G401.6 (cell line): ENCODE results near the gene CDR2.
A peak's percentile ranks its signal among the peaks of the same experiment; 100 is the strongest.
"Not testable (repeated sequence)": the region's sequence is repeated elsewhere in the genome, so short reads cannot be mapped to it uniquely, and the experiment has no call there.

Experiments used
- FAIRE-seq: peaks from 2 replicates; lab custom pipeline; 2012; peaks lifted over from hg19 to GRCh38; lab: Jason Lieb, UNC

The CDR2 gene

DNA sequence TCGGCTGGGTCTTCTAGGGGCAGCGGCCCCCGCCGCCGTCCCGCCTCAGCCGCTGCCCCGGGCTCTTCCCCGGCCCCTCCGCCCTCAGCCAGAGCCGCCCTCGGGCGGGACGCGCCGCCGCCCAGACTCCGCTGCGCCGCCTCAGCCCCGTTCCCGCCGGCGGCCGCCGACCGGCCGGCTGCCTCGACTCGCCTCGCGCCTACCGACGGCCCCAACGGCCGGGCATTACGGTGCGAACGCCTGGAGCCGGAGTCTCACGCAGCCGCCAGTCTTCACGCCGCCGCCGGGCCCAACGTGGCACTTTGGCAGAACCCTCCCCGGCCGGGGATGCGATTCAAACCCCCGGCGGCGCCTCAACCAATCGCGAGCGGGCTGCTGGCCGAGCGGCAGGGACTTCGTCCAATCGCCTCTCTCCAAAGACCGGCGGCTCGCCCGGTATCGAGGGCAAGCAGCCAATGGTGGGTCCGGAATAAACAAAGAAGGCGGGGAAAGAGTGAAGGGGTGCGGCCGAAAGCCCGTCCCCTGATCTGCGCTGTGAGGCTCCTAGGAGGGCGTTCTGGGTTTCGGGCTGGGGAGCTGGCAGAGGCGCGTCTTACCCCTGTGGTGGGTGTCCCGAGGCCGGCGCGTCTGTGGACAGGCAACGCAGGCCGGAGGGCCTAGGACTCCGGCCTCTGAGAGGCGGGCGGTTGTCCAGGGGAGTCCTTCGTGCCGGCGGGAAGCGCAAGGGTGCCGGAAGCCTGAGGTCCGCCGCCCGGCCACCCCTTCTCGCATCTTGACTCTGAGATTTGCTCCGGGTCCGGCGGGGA, at the start of gene CDR2:
Gene CDR2 (minus strand): TSS at position 309 of the 806 bp plus-strand sequence. CDS start 310 bp downstream, outside the sequence.
- peak; percentile 95 for FAIRE-seq

DNA sequence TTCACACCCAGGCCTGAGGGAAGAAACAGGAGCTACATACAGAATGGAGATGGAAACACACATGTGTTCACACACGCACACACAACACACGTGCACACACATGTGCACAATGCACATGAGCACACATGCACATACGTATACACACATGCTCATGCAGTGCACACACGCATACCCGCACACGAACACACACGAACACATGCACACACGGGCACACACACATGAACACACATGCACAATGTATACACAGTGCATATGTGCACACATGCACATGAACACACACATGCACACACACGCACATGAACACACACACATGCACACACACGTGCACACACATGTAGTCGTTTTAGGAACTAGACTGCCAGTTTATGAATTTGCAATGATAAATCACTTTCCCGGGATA, 49.3 kb upstream of the CDR2 start:
- FAIRE-seq, result no peak

DNA sequence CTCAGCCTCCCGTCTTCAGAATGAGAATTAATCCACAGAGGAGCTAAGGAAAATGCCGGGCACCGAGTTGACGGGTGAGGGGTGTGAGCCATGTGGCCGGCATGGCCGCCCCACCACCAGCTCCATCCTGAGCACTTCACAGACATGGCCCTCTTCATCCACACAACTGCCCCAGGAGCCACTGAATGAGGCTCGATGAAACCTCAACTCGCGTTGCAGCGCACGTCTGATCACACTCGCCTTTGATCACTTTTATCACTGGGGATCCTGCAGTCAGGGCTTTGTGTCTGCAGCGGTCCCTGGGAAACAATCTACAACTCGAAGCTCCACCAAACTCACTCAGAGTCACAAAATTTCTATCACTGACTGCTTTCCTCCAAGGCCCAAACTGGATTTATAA, 46.7 kb upstream of the CDR2 start:
- FAIRE-seq, result no peak

DNA sequence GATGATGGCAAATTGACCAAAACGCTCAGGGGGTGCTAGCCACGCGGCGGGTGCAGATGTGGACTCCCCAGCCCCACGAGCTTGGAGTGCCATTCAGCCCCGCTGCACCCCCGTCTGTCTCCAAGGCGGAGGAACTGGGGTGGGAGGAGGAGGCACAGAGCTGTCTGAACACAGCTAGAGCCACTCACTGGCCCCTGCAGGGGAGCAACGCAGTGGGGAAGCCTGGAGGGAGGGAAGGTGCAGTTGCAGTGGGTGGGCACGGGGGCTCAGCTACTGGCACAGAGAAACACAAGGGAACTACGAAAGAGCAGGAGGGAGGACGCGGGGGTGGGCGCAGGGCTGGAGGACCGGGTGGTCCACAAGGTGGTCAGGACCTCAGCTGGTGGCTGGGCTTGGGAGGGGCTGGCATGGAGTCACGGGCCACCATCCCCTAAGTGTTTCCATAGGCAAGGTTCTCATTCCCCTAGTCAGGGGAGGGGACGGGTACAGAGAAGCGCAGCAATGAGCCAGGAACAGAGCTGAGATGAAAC, 46.3 kb upstream of the CDR2 start:
- FAIRE-seq, result no peak

DNA sequence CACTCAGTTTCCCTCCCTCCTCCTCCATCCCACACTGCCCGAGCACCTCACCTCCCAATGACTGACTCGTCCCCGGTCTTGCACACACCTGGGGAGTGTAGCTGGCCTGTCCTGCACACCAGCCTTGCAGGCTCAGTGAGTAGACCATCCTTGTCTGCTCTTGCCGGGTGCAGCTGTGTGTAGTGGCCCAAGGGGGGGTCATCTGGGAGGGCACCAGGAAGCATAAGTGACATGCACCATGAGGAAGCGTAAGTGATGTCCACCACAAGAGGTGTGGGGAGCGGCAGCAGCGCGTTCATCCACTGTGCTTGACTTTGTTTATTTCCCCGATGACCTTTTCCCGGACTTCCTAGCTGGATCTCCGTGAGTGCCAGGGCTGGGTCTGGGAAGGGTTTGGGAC, 45.5 kb upstream of the CDR2 start:
- FAIRE-seq, result no peak

DNA sequence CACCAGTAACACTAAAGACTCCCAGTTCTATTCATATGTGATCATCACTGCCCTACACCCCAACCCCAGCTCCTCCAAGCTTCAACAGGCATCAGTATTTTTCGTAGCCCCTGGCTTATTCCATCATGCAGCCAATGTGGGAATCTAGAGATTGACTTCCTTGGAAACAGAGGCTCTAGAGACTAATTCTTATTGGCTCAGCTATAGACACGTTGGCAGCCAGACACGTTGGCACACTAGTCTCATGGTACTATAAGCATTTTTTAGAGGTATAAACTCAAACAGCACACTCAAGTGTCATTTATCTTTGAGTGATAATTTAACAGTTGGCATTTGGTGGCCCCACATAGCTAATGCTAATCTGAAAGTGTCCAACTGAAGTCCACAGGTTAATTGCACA, 44.4 kb upstream of the CDR2 start:
- FAIRE-seq, result no peak

DNA sequence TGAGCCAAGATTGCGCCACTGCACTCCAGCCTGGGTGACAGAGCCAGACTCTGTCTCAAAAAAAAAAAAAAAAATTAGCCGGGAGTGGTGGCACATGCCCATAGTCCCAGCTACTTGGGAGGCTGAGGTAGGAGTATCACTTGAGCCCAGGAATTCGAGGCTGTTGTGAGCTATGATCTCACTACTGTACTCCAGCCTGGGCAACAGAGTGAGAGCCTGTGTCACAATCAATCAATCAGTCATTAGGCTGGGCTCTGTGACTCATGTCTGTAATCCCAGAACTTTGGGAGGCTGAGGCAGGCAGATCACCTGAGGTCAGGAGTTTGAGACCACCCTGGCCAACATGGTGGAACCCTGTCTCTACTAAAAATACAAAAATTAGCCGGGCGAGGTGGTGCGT, 43.4 kb upstream of the CDR2 start:
- not testable (repeated sequence) for FAIRE-seq

DNA sequence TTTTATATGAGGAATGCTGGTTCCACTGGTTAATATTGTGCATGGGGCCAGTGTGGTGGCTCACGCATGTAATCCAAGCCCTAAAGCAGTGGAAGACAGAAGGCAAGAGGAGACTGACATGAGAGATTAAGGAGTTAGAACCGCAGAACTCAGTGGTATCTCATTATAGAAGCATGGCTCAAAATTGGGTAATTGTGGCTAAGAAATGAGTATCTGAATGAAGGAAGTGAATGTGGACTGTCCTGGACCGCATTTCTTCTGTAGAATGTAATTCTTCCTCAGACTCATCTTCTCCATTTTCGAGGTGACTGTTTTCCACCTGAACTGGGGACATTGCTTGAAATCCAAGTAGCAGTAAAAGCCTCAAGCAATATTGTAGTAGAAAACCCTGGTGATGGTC, 42.6 kb upstream of the CDR2 start:
- no peak for FAIRE-seq

DNA sequence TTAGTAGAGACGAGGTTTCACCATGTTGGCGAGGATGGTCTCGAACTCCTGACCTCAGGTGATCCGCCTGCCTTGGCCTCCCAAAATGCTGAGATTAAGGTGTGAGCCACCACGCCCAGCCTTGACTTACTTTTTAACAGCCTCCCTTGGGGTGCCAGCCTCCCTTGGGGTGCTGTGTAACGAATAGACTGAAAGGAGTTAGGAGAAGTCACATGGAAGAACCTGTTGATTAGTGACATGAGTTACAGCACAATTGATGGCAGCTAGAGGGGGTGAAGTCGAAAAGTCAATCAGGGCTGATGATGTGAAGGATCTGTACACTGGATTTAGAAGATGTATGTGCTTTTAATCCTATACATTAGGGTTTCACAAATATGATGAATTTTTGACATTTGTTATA, 39.4 kb upstream of the CDR2 start:
- no peak for FAIRE-seq

DNA sequence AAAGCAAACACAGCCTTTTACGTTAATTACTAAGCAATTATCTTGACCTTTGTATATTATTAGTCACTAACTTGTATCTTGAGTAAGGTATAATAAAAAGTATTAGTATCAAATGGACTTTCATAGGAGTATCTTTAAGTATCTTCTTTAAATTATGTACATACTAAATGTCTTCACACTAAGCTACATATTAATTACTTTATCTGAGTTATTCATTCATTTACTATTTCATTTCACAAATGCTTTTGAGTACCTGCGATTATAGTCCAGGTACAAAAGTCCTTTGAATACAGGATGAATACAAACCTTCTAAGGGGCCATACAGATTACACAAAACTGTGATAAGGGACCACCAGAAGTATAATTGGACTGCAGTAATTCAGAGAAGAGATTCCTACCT, 33.1 kb upstream of the CDR2 start:
- FAIRE-seq, result no peak

DNA sequence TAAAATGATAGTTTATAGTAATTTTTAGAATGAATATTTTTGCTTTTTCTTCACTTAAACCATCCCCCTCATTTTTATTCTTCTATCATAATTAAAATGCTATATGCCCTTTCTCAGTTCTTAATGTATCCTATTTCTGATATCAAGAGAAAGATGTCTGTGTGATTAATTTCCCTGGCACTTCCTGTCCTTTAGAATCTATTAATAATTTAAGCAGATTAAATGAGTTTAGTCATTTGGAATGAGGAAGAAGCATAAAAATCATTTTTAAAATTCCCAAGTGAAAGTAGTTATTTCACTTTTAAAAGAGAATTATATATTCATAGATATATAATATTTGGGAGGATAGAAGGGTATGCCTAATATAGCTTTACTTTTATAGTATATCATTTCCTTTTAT, 27.8 kb upstream of the CDR2 start:
- no peak for FAIRE-seq

DNA sequence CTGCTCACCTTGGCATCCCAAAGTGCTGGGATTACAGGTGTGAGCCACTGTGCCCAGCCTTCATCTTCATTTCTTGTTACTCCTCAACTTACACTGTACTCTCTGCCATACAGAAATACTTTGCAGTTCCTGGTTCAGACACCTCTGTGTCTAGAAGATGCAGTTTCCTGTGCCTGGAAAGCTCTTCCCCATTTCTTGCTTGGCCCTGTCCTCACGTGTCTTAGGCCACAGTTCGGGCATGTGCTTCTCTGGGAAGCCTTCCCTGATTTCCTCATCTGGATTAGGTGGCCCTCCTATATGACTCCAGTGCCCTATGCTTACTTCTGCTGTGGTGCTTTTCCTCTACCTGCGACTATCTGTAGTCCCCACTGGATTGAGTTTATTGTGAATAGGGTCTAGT, 26.5 kb upstream of the CDR2 start:
- no peak for FAIRE-seq

DNA sequence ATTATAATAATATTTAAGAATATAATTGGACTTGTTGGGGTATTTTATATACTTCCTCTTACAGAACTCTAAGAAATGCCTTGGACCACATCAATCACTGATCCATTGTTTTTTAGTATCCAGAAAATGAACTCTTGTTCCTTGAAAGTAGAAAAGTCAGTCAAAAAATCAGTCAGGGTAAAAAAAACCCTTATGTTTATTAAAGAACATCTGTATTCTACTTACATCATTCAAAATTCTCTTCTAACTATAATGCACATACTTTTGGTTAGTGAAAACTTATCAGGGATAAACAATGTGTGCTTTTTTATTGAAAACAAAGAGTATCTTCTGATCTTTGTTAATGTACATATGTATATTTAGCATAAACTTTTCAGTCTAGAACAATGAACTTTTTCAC, 23.5 kb upstream of the CDR2 start:
- FAIRE-seq, result no peak

DNA sequence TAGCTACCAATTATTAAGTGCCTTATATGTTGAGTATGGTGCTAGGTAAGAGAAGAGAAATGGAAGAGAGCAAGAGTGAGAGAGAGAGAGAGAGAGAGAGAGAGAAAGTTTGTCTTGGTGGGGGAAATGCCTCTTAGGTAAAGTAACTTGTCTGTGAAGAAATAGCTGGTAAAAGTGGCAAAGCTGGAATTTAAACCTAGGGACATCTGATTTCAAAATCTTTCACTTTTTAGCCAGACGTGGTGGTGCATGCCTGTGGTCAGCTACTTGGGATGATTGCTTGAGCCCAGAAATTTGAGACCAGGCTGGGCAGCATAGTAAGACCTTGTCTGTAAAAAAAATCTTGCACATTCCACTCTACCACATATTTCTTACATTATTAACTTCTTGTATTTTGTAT, 23.0 kb upstream of the CDR2 start:
- FAIRE-seq, result no peak

DNA sequence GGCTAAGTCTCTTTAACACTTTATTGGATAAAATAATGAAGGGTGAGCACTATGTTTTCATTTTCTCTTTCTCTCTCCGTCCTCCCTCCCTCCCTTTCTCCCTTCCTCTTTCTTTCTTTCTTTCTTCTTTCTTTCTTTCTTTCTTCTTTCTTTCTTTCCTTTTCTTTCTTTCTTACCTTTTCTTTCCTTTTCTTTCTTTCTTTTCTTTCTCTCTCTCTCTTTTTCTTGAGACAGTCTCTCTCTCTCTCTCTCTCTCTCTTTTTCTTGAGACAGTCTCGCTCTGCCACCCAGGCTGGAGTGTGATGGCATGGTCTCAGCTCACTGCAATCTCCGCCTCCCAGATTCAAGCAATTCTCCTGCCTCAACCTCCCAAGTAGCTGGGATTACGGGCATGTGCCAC, 21.5 kb upstream of the CDR2 start:
- no peak for FAIRE-seq

DNA sequence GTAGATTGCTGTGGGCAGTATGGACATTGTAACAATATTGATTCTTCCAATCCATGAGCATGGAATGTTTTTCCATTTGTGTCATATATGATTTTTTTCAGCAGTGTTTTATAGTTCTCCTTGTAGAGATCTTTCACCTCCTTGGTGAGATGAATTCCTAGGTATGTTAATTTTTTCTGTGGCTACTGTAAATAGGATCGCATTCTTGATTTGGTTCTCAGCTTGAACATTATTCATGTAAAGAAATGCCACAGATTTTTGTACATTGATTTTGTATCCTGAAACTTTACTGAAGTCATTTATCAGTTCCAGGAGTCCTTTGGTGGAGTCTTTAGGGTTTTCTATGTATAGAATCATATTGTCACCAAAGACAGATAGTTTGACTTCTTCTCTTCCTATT, 19.7 kb upstream of the CDR2 start:
- FAIRE-seq, result no peak

DNA sequence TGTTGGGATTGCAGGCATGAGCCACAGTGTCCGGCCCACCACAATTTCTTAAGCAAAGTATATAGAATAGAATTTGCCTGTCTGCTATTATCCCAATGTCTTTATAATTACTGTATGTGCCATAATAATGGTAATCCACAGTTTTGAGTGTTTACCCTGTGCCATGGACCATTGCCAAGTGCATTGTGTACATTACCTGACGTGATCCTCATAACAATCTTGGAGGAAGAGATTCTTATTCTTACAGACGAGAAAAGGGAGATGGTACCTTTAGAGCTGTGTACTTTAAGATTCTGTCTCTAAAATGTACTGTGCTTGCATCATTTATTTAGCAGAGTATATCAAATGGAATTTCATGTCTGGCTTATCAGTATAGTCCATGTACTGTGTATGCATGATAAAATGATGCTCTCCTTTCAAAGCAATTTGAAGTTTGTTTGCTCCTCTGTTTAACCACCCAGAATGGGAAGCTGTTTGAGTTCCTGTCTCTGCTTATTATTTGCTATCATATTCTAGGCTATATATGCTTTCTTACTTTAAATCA, 13.8 kb upstream of the CDR2 start:
- no peak for FAIRE-seq

DNA sequence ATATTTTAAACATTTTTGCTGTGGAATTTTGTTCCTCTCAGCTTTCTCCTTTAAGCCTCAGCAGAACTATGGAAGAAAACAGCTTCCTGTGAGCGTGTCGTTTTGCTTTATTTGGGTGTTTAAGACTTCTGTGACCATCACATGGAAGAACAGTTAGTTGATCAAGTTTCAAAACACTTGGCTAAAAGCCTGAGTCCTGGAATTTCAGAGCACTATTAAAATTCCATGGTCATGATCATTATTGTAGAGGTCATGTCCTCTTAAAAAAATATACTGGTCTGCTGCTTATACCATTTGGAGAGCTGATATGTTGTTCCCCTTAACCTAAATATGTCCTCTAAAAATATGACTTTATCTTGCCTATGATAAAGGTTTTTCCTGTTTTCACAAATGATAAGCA, 12.6 kb upstream of the CDR2 start:
- FAIRE-seq, result no peak

DNA sequence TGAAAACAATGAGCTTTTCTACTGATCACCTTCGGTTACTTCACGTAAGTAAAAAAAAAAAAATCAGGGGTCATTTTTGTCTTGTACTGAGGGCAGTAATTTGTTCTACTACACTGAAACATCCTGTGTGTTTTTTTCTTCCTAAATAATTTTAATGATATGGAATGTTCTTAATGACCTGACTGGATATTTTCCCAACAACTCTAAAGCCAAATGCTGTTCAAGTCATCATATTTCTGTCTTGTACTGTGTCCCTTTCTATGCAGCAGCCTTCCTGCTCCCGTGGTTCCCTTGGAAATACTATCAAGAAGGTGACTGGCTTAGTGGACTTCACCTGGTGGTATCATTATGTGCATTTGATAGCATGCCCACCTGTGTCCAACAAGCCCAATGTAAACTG, 10.8 kb upstream of the CDR2 start:
- no peak for FAIRE-seq

DNA sequence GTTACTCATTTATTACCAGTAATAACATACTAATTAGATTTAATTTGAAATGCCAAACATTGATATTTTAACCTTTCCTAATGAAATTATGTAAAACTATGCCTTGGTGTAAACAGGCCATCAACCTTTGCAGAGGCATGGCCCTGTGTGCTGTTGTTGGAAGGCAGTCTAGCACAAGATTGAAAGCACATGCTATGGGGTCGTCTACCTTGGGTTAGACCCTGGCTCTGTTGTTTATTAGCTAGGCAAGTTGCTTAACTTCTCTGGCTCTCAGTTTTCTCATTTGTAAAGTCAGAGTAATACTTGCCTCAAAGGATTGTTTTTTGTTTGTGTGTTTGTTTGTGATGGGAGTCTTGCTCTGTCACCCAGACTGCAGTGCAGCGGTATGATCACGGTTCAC, 9.4 kb upstream of the CDR2 start:
- no peak for FAIRE-seq

DNA sequence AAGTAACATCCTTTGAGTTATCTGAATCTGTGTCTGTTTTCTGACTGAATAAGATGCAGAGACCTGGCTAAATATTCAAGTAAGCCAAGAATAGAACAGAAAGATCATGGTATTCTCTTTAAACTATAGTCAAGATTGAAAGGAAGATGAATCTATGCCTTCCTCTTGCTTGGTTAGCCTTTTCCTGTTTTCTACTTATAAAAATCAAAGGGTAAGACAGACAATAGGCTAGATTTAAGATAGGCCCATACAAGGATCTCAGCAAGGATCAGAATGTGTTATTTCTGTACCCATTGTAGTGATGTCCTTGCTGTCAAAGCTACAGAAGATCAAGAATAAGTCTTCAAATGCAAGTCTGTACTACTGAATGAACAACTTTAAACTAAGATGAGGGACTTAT, 7.0 kb upstream of the CDR2 start:
- FAIRE-seq, result no peak

DNA sequence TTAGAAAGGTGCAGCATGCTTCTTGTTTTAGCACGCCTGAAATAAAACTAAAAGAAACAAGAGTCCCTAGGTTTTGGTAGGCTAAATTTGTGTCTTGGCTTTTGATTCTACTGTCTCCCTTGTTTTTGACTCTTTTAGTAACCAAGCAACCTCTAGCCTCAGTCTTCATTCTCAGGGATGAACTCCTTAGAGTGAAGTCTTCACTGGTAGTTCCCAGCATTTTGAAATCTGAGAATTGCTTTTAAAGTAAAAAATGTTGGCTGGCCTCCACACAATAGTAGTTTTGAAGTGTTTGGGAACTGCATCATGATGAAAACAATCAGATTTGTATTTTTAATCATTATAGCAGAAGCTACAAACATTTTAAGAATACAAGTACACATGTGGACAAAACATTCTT, 6.1 kb upstream of the CDR2 start:
- FAIRE-seq, result no peak

DNA sequence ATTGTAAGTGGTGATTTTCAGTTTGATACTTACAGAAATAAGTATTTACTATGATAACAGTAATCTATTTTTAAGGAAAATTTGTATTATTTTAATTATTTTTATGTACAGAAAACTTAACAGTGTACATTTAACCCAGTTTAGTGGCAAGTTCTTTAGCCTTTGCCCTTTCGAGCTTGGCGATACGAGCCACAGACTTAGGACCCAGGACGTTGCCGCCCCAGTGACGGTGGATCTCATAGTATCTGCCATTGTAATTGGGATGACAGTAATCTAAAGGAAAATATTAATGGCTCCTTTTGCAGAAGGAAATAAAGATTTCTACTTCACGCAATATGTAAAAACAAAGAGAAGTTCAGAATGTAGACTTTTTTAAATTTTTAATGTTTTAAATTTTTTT, 5.2 kb upstream of the CDR2 start:
- FAIRE-seq, result no peak

DNA sequence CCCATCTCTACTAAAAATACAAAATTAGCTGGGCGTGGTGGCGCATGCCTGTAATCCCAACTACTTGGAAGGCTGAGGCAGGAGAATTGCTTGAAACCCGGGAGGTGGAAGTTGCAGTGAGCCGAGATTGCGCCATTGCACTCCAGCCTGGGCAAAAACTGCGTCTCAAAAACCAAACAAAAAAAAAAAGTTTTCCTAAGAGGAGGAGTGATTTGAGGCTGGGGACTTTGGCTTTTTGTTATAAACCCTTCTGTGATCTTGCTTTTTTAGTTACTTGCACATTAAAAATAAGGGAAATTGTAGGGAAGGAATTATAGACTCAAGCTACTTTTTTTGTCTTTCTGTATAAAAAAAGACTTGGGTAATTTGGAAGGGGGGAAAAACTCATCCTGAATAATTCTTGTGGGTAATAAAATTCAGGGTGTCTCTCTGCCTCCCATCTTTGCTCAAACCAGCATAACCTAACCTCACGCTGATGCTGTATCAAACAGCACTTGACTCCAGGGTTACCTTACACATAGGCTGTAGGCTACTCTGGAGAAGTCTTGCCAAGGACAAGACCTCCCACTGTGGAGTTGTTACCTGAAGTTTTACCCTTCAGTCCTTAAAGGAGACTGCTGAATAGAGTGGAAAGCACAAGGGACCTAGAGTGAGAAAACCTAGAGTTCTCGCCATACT, 1.7 kb upstream of the CDR2 start:
- FAIRE-seq, result no peak
